Measurements from ENCODE around the gene GIPC1. TPM values are rescaled to one million over a fixed set of nuclear protein-coding genes. Genes with fewer than 3 reads are reported as not detected.

GIPC1 gene
- total and polyA plus RNA-seq, 9 of the 15 experiments (the other 6 are each of a cell fraction or from before 2014, with no cell fraction given), result 0.49 to 54.7 (median 24.8) TPM

- peak; percentile 40 for TF ChIP-seq TBP (optimal IDR thresholded peaks at IDR 0.05; ENCODE audit: low read depth, low read length)
- no peak for TF ChIP-seq ZNF133 (CRISPR knock-in tag; IDR thresholded peaks at IDR 0.05)
- no peak for TF ChIP-seq ELK1 (CRISPR knock-in tag; IDR thresholded peaks at IDR 0.05)
- TF ChIP-seq CBX2 (IDR thresholded peaks at IDR 0.05; ENCODE audit: insufficient read depth, low read length, poor library complexity, severe bottlenecking), result no peak
- TF ChIP-seq RBM14 (IDR thresholded peaks at IDR 0.05; ENCODE audit: borderline replicate concordance, insufficient read depth, low read depth, low read length), result no peak
- TF ChIP-seq STAT6 (CRISPR knock-in tag; IDR thresholded peaks at IDR 0.05), result no peak
- peak in 1 of 2 experiments; percentile 77 for TF ChIP-seq AFF1 (IDR thresholded peaks at IDR 0.05; ENCODE audit: low read depth in 1 of 2, partially characterized antibody in 2 of 2)
- no peak for TF ChIP-seq HDGF (IDR thresholded peaks at IDR 0.05)
- TF ChIP-seq TEAD1 (CRISPR knock-in tag; IDR thresholded peaks at IDR 0.05), result peak; percentile 15 to 60; a peak in 2 of 4 replicates
- no peak for TF ChIP-seq NR0B1 (IDR thresholded peaks at IDR 0.05; ENCODE audit: partially characterized antibody)
- no peak for TF ChIP-seq ATF1 (CRISPR knock-in tag; IDR thresholded peaks at IDR 0.05)
- 0 out of 2 replicates have a peak, but pooled peaks have one; percentile 23 for TF ChIP-seq ATF1 (tag; IDR thresholded peaks at IDR 0.05)
- TF ChIP-seq FUS (optimal IDR thresholded peaks at IDR 0.05; ENCODE audit: low read depth, low read length), result no peak
- TF ChIP-seq CHD1 (IDR thresholded peaks at IDR 0.05; ENCODE audit: low read length), result no peak
- TF ChIP-seq ZKSCAN8 (CRISPR knock-in tag; IDR thresholded peaks at IDR 0.05), result no peak
- no peak for TF ChIP-seq SIX5 (IDR thresholded peaks at IDR 0.05; ENCODE audit: borderline replicate concordance in 1 of 2, insufficient read depth in 1 of 2, low read depth in 1 of 2, low read length in 2 of 2)
These were observed 55.9 kb downstream of the GIPC1 start (continued) for GRCh38 chr19:14440049-14440448.

All from K562 (cell line).